IMR-90 (cell line): ENCODE measurements around the gene FGA. TPM values are rescaled to one million over a fixed set of nuclear protein-coding genes. Genes with fewer than 3 reads are reported as not detected.
A peak's percentile ranks its signal among the peaks of the same experiment; 100 is the strongest.

ENCODE experiments used
- ATAC-seq: fragments of 200-7000 bp; cut with Tn5 transposase; 2 replicates; pipeline ENCODE4 v1.9.1; 2020; ENCODE audit warnings: low read depth, mild to moderate bottlenecking, moderate library complexity
- BruUV-seq: library from RNA; stranded (reverse); fragments of 400-500 nt; replicated peaks from 2 replicates; lab custom pipeline; 2021; lab: Mats Ljungman, UMichigan
- CTCF ChIA-PET: fragments of 300-600 bp; formaldehyde crosslinking; extraction: SDS; loops from one replicate; lab custom pipeline; 2021; ENCODE audit warnings: antibody characterized with exemption; lab: Yijun Ruan, JAX
- POLR2A ChIA-PET: fragments of 300-600 bp; sonication (Branson Sonifier 250); formaldehyde crosslinking; loops from one replicate; lab custom pipeline; 2022; ENCODE audit warnings: antibody characterized with exemption; ENCODE audit not compliant: unreplicated experiment; lab: Charles Lee
- DNase-seq: peaks from one replicate; pipeline ENCODE4 v3.0.0; 2013
- H2AFZ ChIP-seq: replicated peaks from 2 replicates; pipeline ENCODE3; 2013; ENCODE audit warnings: low read length, mild to moderate bottlenecking; ENCODE audit not compliant: poor library complexity
- H2AK5ac ChIP-seq: 2 replicates; pipeline ENCODE4 v1.6.1; 2013; ENCODE audit warnings: low read depth, low read length, inconsistent platforms
- H2AK9ac ChIP-seq: replicated peaks from 2 replicates; pipeline ENCODE3; 2013; ENCODE audit warnings: mild to moderate bottlenecking, low read depth, low read length, moderate library complexity; ENCODE audit not compliant: poor library complexity
- H2BK120ac ChIP-seq: 2 replicates; pipeline ENCODE4 v1.6.1; 2013; ENCODE audit warnings: low read depth, low read length, inconsistent platforms
- H2BK15ac ChIP-seq: 3 replicates; pipeline ENCODE4 v1.6.1; 2013; ENCODE audit warnings: low read depth, low read length, inconsistent platforms
- H2BK20ac ChIP-seq: 2 replicates; pipeline ENCODE4 v1.6.1; 2013; ENCODE audit warnings: low read depth, mild to moderate bottlenecking, inconsistent platforms, low read length, moderate library complexity
- H2BK5ac ChIP-seq: 2 replicates; pipeline ENCODE4 v1.6.1; 2013; ENCODE audit warnings: mild to moderate bottlenecking, low read depth, low read length, inconsistent platforms; ENCODE audit not compliant: poor library complexity, severe bottlenecking
- H3K14ac ChIP-seq: replicated peaks from 2 replicates; pipeline ENCODE4 v1.6.1; 2013; ENCODE audit warnings: low read depth, low read length, inconsistent platforms
- H3K18ac ChIP-seq: 2 replicates; pipeline ENCODE4 v1.6.1; 2013; ENCODE audit warnings: low read depth, low read length, control low read depth
- H3K23ac ChIP-seq: 2 replicates; pipeline ENCODE4 v1.6.1; 2013; ENCODE audit warnings: low read depth, low read length, inconsistent platforms
- H3K27ac ChIP-seq: 2 replicates; pipeline ENCODE4 v1.5.1; 2013; ENCODE audit warnings: mild to moderate bottlenecking, control low read depth, low read length; ENCODE audit not compliant: insufficient read depth
- H3K27me3 ChIP-seq: 2 replicates; pipeline ENCODE4 v1.6.1; 2013; ENCODE audit warnings: low read length; ENCODE audit not compliant: control insufficient read depth, insufficient read depth
- H3K36me3 ChIP-seq: 2 replicates; pipeline ENCODE4 v1.6.1; 2013; ENCODE audit warnings: low read length, mixed read lengths; ENCODE audit not compliant: control insufficient read depth, insufficient read depth
- H3K4ac ChIP-seq: 2 replicates; pipeline ENCODE4 v1.6.1; 2013; ENCODE audit warnings: low read depth, low read length, inconsistent platforms
- H3K4me1 ChIP-seq: 2 replicates; pipeline ENCODE4 v1.6.1; 2013; ENCODE audit warnings: low read length, mixed read lengths; ENCODE audit not compliant: control insufficient read depth, insufficient read depth
- H3K4me2 ChIP-seq: 2 replicates; pipeline ENCODE4 v1.6.1; 2013; ENCODE audit warnings: low read depth, mild to moderate bottlenecking, control low read depth, low read length, moderate library complexity
- H3K4me3 ChIP-seq: 2 replicates; pipeline ENCODE4 v1.5.1; 2013; ENCODE audit warnings: low read depth, mild to moderate bottlenecking, control low read depth, low read length, moderate library complexity; ENCODE audit not compliant: insufficient read depth
- H3K56ac ChIP-seq: 2 replicates; pipeline ENCODE4 v1.6.1; 2013; ENCODE audit warnings: low read length, inconsistent platforms; ENCODE audit not compliant: insufficient read depth; ENCODE audit errors: extremely low read depth
- H3K79me1 ChIP-seq, 2 experiments: 2 replicates each; pipeline ENCODE4 v1.6.1; 2013; ENCODE audit warnings: low read length in 2 of 2, inconsistent platforms in 1 of 2, low read depth in 1 of 2
- H3K9ac ChIP-seq: 2 replicates; pipeline ENCODE4 v1.6.1; 2013; ENCODE audit warnings: low read depth, low read length, control low read depth
- H3K9me1 ChIP-seq: 2 replicates; pipeline ENCODE4 v1.6.1; 2013; ENCODE audit warnings: low read length, inconsistent platforms; ENCODE audit not compliant: insufficient read depth
- H3K9me3 ChIP-seq: 2 replicates; pipeline ENCODE4 v1.6.1; 2013; ENCODE audit warnings: low read length; ENCODE audit not compliant: control insufficient read depth, insufficient read depth
- H4K20me1 ChIP-seq: 2 replicates; pipeline ENCODE4 v1.6.1; 2013; ENCODE audit warnings: low read length, inconsistent platforms; ENCODE audit not compliant: insufficient read depth
- H4K5ac ChIP-seq: 2 replicates; pipeline ENCODE4 v1.6.1; 2013; ENCODE audit warnings: mild to moderate bottlenecking, low read depth, low read length, control low read depth
- H4K8ac ChIP-seq, 2 experiments: 2 replicates each; pipeline ENCODE4 v1.6.1; 2013; ENCODE audit warnings: low read depth in 2 of 2, low read length in 2 of 2, control low read depth in 1 of 2, inconsistent platforms in 1 of 2
- H4K91ac ChIP-seq: 2 replicates; pipeline ENCODE4 v1.6.1; 2013; ENCODE audit warnings: low read depth, low read length, inconsistent platforms; ENCODE audit not compliant: insufficient read depth
- BHLHE40 ChIP-seq: fragments of 150-350 bp; IDR thresholded peaks from 2 replicates; pipeline ENCODE4 v1.6.1; 2016; ENCODE audit warnings: mild to moderate bottlenecking, low read depth, low read length
- CEBPB ChIP-seq: IDR thresholded peaks from 2 replicates; pipeline ENCODE4 v1.6.1; 2012; ENCODE audit warnings: low read depth, low read length, improper control_type of control experiment
- FOS ChIP-seq: fragments of 150-350 bp; IDR thresholded peaks from 2 replicates; pipeline ENCODE4 v1.6.1; 2016; ENCODE audit warnings: low read depth, low read length
- MXI1 ChIP-seq: IDR thresholded peaks from 2 replicates; pipeline ENCODE4 v1.6.1; 2012; ENCODE audit warnings: low read depth, mild to moderate bottlenecking, low read length, moderate library complexity, borderline replicate concordance
- RAD21 ChIP-seq: IDR thresholded peaks from 2 replicates; pipeline ENCODE4 v1.6.1; 2012; ENCODE audit warnings: low read length, improper control_type of control experiment
- RCOR1 ChIP-seq: IDR thresholded peaks from 2 replicates; pipeline ENCODE4 v1.6.1; 2012; ENCODE audit warnings: mild to moderate bottlenecking, low read length, improper control_type of control experiment; ENCODE audit not compliant: insufficient replicate concordance
- RFX5 ChIP-seq: IDR thresholded peaks from 2 replicates; pipeline ENCODE4 v1.8.0; 2012; ENCODE audit warnings: low read depth, mild to moderate bottlenecking, low read length, moderate library complexity
- SMC3 ChIP-seq: fragments of 150-350 bp; IDR thresholded peaks from 2 replicates; pipeline ENCODE4 v1.6.1; 2016; ENCODE audit warnings: low read depth, mild to moderate bottlenecking, antibody characterized with exemption, low read length, moderate library complexity
- WGBS, 2 experiments: methylation state at CpG; one replicate each; pipeline versions ENCODE4 v1.1.5 to v1.1.7; 2013; ENCODE audit warnings: missing lambda C conversion rate in 2 of 2; ENCODE audit not compliant: insufficient read length in 1 of 2; ENCODE audit errors: extremely low coverage in 2 of 2; 5-methylcytosine and 5-hydroxymethylcytosine counted together
- dilution Hi-C: fragments of 300-500 bp; cut with HindIII; formaldehyde crosslinking; loops from one replicate; pipeline ENCODE4 v1.14.3; 2018; ENCODE audit warnings: low sequenced_read_pairs; ENCODE audit not compliant: unreplicated experiment
- in situ Hi-C: fragments of 300-500 bp; cut with MboI; formaldehyde crosslinking; loops from 3 replicates; pipeline ENCODE4 v1.14.3; 2019; ENCODE audit warnings: low sequenced_read_pairs, inconsistent platforms, mixed read lengths
- intact Hi-C: fragments of 100-400 bp; cut with micrococcal nuclease; formaldehyde crosslinking; loops from 2 replicates; pipeline ENCODE4 v1.10.0; 2022
- polyA plus RNA-seq, 3 experiments: library from polyadenylated mRNA; depleted of rRNA; stranded (reverse); fragments of >200 nt; gene quantifications; 2 replicates each; pipeline ENCODE4 v1.2.3, GENCODE V29; 2012; ENCODE audit warnings: low replicate concordance in 1 of 3
- total RNA-seq: library from RNA; depleted of rRNA; stranded (reverse); fragments of >200 nt; gene quantifications from 2 replicates; pipeline ENCODE4 v1.2.3, GENCODE V29; 2012
- TF ChIP-seq, protein P1 (sequence below): conservative IDR thresholded peaks from 2 replicates; pipeline ENCODE4 v1.5.1; 2012; ENCODE audit warnings: mild to moderate bottlenecking, low read depth, low read length, improper control_type of control experiment

The FGA gene
- total and polyA plus RNA-seq, 2 of the 4 experiments (the other 2 are of a cell fraction), result not detected

DNA sequence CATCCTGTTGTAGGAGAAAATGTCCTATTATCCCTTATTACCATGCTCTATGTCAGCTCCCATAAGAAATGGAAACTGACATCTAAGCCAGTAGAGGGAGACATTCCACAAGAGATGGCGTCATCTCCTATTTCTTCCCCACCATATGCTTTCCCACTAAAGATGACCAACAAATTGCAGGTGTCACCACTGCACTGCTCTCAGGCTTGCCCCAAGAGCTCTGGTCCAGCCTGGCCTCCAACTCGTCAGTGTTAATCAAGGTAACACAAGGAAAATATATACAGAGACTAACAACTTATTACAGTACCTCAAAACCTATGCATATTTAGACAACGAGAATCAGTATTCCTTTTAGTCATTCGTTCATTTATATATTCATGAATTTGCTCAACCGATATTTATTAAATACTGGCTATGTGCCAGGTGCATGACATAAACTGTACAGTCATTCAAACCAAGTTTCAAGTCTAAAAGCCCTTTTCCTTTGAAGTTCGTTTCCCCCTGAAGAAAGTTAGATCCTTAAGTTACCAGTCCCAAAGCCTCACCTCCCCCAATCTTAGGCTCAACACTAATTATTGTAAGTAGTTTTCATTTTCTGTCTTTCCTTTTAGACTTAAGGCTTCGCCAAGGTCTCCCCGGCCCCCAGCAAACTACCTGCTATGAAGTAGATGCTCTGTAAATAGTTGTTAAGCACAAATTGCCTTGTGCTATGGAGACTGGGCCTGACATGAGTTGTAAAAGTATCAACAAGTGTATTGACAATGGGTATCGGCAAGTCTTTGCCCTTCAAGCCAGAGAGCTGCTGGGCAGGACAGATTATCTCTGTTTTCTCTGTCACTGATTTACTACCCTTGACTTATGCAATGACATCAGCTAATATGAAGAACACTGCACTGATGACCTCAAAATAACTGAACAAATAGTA is 30.8 kb downstream of the FGA start:
- 60% methylated on average over 1 of the region's 9 CpGs; no CpG with 5 or more reads in 1 of the 2 experiments for WGBS, 2 experiments
- Histone ChIP-seq H4K5ac (no peak overlapping the region), H3K23ac (no peak overlapping the region), H4K20me1 (no peaks in the 10 kb centered on the region), H3K9ac (no peak overlapping the region), H2BK20ac (no peak overlapping the region), H2AFZ (no peak overlapping the region), H2BK15ac (no peak overlapping the region), H3K4me3 (no peak overlapping the region), H3K9me3 (no peaks in the 10 kb centered on the region), H3K4ac (no peak overlapping the region), H3K27ac (no peak overlapping the region), H3K56ac (no peak overlapping the region), H4K91ac (no peak overlapping the region), H3K18ac (no peak overlapping the region), H2BK5ac (no peak overlapping the region), H2AK5ac (no peak overlapping the region), H3K4me2 (no peak overlapping the region), H3K4me1 (no peaks in the 10 kb centered on the region), H4K8ac (no peak overlapping the region), H3K27me3 (no peaks in the 10 kb centered on the region; the same call in 1 of the 2 replicates), H2BK120ac (no peak overlapping the region), H2AK9ac (no peak overlapping the region), H3K9me1 (no peaks in the 10 kb centered on the region), H3K36me3 (no peaks in the 10 kb centered on the region), H3K14ac (no peak overlapping the region), H3K79me1 (no peaks in the 10 kb centered on the region)
- CTCF ChIA-PET, result interaction anchor here (0.6 to 2.9 kb wide), 14 partner anchors 8 to 78 kb away, joined by 3 to 21 read pairs (median 4); partner anchors contain the start of genes FGG and PLRG1
- intact Hi-C loops (loop anchor here (1.0 to 10.0 kb wide), 4 partner anchors 59 to 365 kb away; no protein-coding TSS in a partner anchor), in situ Hi-C loops (loop anchor here (10.0 to 25.0 kb wide), 2 partner anchors 215 to 803 kb away; no protein-coding TSS in a partner anchor), dilution Hi-C loops (no loop called here)
- peak; percentile 84 for ATAC-seq
- peak; percentile 65 for DNase-seq
- no TSS peak for BruUV-seq
- no peak for TF ChIP-seq MXI1
- TF ChIP-seq CEBPB, result no peak
- TF ChIP-seq, protein P1, sequence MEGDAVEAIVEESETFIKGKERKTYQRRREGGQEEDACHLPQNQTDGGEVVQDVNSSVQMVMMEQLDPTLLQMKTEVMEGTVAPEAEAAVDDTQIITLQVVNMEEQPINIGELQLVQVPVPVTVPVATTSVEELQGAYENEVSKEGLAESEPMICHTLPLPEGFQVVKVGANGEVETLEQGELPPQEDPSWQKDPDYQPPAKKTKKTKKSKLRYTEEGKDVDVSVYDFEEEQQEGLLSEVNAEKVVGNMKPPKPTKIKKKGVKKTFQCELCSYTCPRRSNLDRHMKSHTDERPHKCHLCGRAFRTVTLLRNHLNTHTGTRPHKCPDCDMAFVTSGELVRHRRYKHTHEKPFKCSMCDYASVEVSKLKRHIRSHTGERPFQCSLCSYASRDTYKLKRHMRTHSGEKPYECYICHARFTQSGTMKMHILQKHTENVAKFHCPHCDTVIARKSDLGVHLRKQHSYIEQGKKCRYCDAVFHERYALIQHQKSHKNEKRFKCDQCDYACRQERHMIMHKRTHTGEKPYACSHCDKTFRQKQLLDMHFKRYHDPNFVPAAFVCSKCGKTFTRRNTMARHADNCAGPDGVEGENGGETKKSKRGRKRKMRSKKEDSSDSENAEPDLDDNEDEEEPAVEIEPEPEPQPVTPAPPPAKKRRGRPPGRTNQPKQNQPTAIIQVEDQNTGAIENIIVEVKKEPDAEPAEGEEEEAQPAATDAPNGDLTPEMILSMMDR, result peak; percentile 70
- peak; percentile 77 for TF ChIP-seq RAD21
- no peak for TF ChIP-seq RFX5
- TF ChIP-seq RCOR1, result no peak
- no peak for TF ChIP-seq BHLHE40
- no peak for TF ChIP-seq FOS
- peak; percentile 38; the same call in 1 of the 2 replicates for TF ChIP-seq SMC3
- POLR2A ChIA-PET, result no interaction called here
